ENCODE data around the gene MRPL24. TPM values are rescaled to one million over a fixed set of nuclear protein-coding genes. Genes with fewer than 3 reads are reported as not detected.

Gene MRPL24
- total RNA-seq, 1 donor from 2014 or later = 25.1 TPM

DNA sequence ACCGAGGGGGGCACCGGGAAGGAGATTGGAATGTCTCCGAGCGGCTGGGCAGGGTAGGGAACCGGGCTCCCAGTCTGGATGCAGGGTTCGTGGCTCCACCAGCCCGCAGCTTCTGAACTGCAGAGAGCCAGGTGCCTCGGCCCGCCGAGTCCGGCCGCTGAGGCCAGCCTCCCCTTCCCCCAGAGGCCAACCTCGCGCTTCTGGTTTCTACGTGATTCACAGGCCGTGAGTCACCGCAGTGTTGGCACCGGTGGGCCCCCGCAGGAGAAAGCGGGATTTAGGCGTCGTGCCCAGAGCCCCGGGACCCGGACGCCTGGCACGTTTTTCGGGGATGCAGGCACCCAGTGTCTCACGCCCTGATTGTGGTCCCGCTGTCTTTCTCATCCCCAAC, 36.0 kb downstream of the MRPL24 start:
- Mint-ChIP-seq H3K27me3 (ENCODE audit: unreplicated experiment) (peaks cover 17% of the 10 kb centered on the region), H3K27ac (ENCODE audit: unreplicated experiment) (no peak overlapping the region), H3K4me1 (ENCODE audit: low read depth, unreplicated experiment) (peaks cover 20% of the 10 kb centered on the region), H3K36me3 (ENCODE audit: unreplicated experiment) (no peaks in the 10 kb centered on the region), H3K4me3 (ENCODE audit: unreplicated experiment) (peak overlapping the region; percentile 77), H3K9me3 (ENCODE audit: unreplicated experiment) (no peaks in the 10 kb centered on the region)
- TF ChIP-seq, protein P1, sequence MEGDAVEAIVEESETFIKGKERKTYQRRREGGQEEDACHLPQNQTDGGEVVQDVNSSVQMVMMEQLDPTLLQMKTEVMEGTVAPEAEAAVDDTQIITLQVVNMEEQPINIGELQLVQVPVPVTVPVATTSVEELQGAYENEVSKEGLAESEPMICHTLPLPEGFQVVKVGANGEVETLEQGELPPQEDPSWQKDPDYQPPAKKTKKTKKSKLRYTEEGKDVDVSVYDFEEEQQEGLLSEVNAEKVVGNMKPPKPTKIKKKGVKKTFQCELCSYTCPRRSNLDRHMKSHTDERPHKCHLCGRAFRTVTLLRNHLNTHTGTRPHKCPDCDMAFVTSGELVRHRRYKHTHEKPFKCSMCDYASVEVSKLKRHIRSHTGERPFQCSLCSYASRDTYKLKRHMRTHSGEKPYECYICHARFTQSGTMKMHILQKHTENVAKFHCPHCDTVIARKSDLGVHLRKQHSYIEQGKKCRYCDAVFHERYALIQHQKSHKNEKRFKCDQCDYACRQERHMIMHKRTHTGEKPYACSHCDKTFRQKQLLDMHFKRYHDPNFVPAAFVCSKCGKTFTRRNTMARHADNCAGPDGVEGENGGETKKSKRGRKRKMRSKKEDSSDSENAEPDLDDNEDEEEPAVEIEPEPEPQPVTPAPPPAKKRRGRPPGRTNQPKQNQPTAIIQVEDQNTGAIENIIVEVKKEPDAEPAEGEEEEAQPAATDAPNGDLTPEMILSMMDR (IDR thresholded peaks at IDR 0.05; ENCODE audit: partially characterized antibody, unreplicated experiment) = no peak
- peak; percentile 39 for DNase-seq

DNA sequence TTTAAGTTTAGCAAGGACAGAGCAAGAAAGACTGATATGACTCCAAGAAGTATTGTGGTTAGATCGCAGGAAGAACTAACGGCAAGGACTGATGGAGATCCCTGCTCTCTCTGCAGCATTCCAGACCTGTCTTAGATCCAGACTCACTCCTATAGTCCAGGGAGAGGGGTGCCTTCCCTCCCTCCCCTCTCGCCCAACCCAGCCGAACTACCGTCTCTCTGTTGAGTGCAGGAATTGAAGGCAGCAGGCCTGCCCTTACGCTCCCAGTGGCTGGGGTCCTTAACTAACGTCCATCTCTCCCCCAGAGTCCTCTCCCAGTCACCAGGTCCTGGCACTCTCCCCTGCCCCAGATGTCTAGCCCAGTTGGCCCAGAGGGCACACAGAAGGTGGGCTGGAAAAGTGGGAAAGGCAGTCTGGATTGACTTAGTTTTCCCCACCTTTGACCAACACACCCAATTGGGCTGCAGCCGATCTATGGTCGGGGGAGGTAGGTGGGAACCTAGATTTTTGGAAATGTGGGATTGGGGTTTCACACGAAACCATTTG, 36.6 kb downstream of the MRPL24 start:
- peak overlapping the region; percentile 59 for H3K4me3 Mint-ChIP-seq (ENCODE audit: unreplicated experiment)
- TF ChIP-seq, protein P1 (IDR thresholded peaks at IDR 0.05; ENCODE audit: partially characterized antibody, unreplicated experiment) = no peak
- H3K36me3 Mint-ChIP-seq (ENCODE audit: unreplicated experiment) = no peaks in the 10 kb centered on the region
- H3K27me3 Mint-ChIP-seq (ENCODE audit: unreplicated experiment) = peaks cover 17% of the 10 kb centered on the region
- H3K27ac Mint-ChIP-seq (ENCODE audit: unreplicated experiment) = no peak overlapping the region
- DNase-seq = no peak
- no peaks in the 10 kb centered on the region for H3K9me3 Mint-ChIP-seq (ENCODE audit: unreplicated experiment)
- H3K4me1 Mint-ChIP-seq (ENCODE audit: low read depth, unreplicated experiment) = peaks cover 20% of the 10 kb centered on the region

DNA sequence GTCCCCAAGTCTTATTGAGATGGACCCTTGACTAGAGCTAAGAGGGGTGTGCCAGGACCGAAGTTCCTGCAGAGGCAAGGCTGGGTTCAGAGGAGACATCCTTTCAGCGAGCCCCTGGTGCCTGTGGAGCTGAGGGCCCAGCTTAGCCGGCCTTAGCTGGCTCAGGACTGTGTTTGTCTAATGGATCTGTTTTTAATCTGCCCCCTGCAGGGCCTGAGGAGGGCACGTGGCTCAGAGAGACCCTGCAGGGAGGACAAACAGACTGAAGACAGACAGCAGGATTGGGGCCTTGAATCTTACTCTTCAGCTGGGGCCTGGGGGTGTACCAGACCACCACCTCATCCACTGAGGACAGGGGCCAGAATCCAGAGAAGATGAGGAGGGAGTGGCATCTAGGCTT, 37.1 kb downstream of the MRPL24 start:
- H3K36me3 Mint-ChIP-seq (ENCODE audit: unreplicated experiment) = no peaks in the 10 kb centered on the region
- peaks cover 21% of the 10 kb centered on the region for H3K27me3 Mint-ChIP-seq (ENCODE audit: unreplicated experiment)
- H3K27ac Mint-ChIP-seq (ENCODE audit: unreplicated experiment) = no peak overlapping the region
- TF ChIP-seq, protein P1 (IDR thresholded peaks at IDR 0.05; ENCODE audit: partially characterized antibody, unreplicated experiment) = no peak
- H3K4me1 Mint-ChIP-seq (ENCODE audit: low read depth, unreplicated experiment) = peaks cover 19% of the 10 kb centered on the region
- H3K9me3 Mint-ChIP-seq (ENCODE audit: unreplicated experiment) = peaks cover 3% of the 10 kb centered on the region
- H3K4me3 Mint-ChIP-seq (ENCODE audit: unreplicated experiment) = no peak overlapping the region
- DNase-seq = no peak

DNA sequence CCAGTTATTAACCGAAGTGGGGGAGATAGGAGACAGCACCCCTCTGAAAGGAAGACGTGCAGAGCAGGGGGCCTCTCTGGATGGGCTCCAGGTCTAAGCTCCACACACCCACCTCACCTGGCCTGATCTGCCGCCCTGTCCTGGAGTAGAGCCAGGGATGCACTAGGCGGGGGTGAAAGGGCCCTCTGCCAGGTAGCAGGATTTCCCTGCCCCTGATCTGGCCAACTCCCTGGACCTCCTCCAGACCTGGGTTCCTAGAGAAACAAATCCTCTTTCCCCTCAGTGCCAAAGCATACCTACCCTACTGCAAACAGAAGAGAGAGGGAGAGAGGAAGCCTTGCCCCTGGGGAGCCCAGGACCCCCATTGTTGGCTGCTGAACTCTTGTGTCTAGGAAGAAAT, 37.6 kb downstream of the MRPL24 start:
- DNase-seq = no peak
- H3K27me3 Mint-ChIP-seq (ENCODE audit: unreplicated experiment) = peaks cover 22% of the 10 kb centered on the region
- no peak overlapping the region for H3K4me3 Mint-ChIP-seq (ENCODE audit: unreplicated experiment)
- TF ChIP-seq, protein P1 (IDR thresholded peaks at IDR 0.05; ENCODE audit: partially characterized antibody, unreplicated experiment) = no peak
- H3K4me1 Mint-ChIP-seq (ENCODE audit: low read depth, unreplicated experiment) = peaks cover 16% of the 10 kb centered on the region
- no peaks in the 10 kb centered on the region for H3K36me3 Mint-ChIP-seq (ENCODE audit: unreplicated experiment)
- peaks cover 4% of the 10 kb centered on the region for H3K9me3 Mint-ChIP-seq (ENCODE audit: unreplicated experiment)
- no peak overlapping the region for H3K27ac Mint-ChIP-seq (ENCODE audit: unreplicated experiment)

DNA sequence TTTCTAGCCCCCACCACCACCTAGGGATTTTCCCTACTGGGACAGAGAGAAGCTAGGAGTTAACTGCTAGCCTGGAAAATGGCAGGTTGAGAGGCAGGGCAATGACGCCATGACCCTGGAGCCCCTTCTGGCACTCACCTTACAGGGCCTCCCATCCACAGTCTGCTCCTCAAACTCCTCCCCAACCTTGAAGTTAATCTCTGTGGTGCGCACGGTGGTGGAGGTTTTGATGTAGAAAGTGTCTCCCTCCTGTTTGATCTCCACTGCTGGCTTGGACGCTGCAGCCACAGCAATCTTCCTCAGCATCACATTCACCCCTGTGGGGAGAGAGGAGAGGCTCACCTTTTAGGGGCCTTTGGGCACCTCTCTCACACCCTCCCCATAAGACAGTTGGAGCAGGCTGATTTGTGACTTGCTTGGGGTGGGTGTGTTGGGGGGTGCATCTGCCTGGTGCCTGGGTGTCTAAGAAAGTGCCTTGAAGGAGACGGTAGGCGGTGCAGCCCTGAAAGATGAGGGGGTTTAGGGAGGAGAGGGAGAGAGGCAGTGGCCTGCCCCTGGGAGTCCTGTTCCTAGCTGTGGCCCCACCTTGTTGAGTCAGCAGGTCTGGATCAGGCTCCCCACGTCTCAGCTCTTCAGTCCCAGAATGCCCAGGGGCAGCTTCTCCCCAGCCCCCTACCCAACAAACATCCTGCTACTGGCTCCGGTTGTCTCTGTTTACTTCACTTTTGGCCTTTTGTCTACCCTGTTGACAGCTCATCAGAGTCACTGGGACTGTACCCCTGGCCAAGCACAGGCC, 40.0 kb downstream of the MRPL24 start:
- Mint-ChIP-seq H3K27ac (ENCODE audit: unreplicated experiment) (no peak overlapping the region), H3K27me3 (ENCODE audit: unreplicated experiment) (peaks cover 22% of the 10 kb centered on the region), H3K4me1 (ENCODE audit: low read depth, unreplicated experiment) (peaks cover 8% of the 10 kb centered on the region), H3K4me3 (ENCODE audit: unreplicated experiment) (no peak overlapping the region), H3K36me3 (ENCODE audit: unreplicated experiment) (no peaks in the 10 kb centered on the region), H3K9me3 (ENCODE audit: unreplicated experiment) (peaks cover 4% of the 10 kb centered on the region)
- TF ChIP-seq, protein P1 (IDR thresholded peaks at IDR 0.05; ENCODE audit: partially characterized antibody, unreplicated experiment) = no peak
- no peak for DNase-seq

All from glutamatergic neuron (in vitro differentiated cells).